ENCODE results near the gene ARGLU1. TPM values are rescaled to one million over a fixed set of nuclear protein-coding genes. Genes with fewer than 3 reads are reported as not detected.

ARGLU1 gene
- total RNA-seq, 1 experiment from 2014 or later = 96.9 TPM

- WGBS (ENCODE audit: extremely low coverage, insufficient read length, low lambda C conversion rate) = no CpG with 5 or more reads among the region's 5 CpGs
- Histone ChIP-seq H3K79me2 (ENCODE audit: insufficient read depth, low read length) (peaks cover 3% of the 10 kb centered on the region; the same call in 1 of the 2 replicates), H3K14ac (ENCODE audit: insufficient read depth, low read length) (no peak overlapping the region), H3K79me1 (ENCODE audit: insufficient read depth, low read depth, low read length, poor library complexity, severe bottlenecking) (no peaks in the 10 kb centered on the region), H4K20me1 (ENCODE audit: control insufficient read depth, insufficient read depth, insufficient read length) (no peaks in the 10 kb centered on the region), H3K9me3 (ENCODE audit: control insufficient read depth, low read depth, low read length) (no peaks in the 10 kb centered on the region), H2AK5ac (ENCODE audit: insufficient read length, low read length) (no peak overlapping the region), H3K9ac (ENCODE audit: extremely low read depth, insufficient read length, low read length) (no peak overlapping the region), H3K18ac (ENCODE audit: insufficient read length, low read depth, low read length) (no peak overlapping the region), H3K27ac (ENCODE audit: insufficient read length, low read depth, low read length) (no peak overlapping the region), H2BK20ac (ENCODE audit: low read depth, low read length, poor library complexity, severe bottlenecking) (no peak overlapping the region), H2BK15ac (ENCODE audit: low read depth, low read length) (no peak overlapping the region), H3K23me2 (ENCODE audit: insufficient read length, low read depth, low read length, poor library complexity, severe bottlenecking) (no peaks in the 10 kb centered on the region), H3K4me1 (ENCODE audit: insufficient read depth, low read length) (peaks cover 3% of the 10 kb centered on the region; the same call in 1 of the 2 replicates), H3K4ac (ENCODE audit: low read depth, low read length) (no peak overlapping the region), H2BK5ac (ENCODE audit: insufficient read length, low read length) (no peak overlapping the region), H4K8ac (replicated peaks; ENCODE audit: insufficient read length, low read depth, low read length) (no peak overlapping the region), H4K5ac (ENCODE audit: insufficient read length, low read depth, low read length) (no peak overlapping the region), H2BK120ac (ENCODE audit: low read depth, low read length, poor library complexity, severe bottlenecking) (no peak overlapping the region), H3K27me3 (ENCODE audit: insufficient read depth, low read length) (no peaks in the 10 kb centered on the region), H4K91ac (ENCODE audit: insufficient read length, low read depth, low read length) (no peak overlapping the region), H2BK12ac (ENCODE audit: insufficient read length, low read depth, low read length) (no peak overlapping the region), H2AFZ (ENCODE audit: low read length) (no peak overlapping the region), H3K56ac (ENCODE audit: insufficient read length, low read depth, low read length) (no peak overlapping the region), H3T11ph (ENCODE audit: low read length) (no peak overlapping the region), H3K23ac (ENCODE audit: insufficient read length, low read depth, low read length) (no peak overlapping the region), H3K4me2 (ENCODE audit: insufficient read depth, insufficient read length, low read length) (no peak overlapping the region)
- peaks cover 20 to 29% of the 10 kb centered on the region in 2 experiments for H3K4me1 Mint-ChIP-seq
- no peaks in the 10 kb centered on the region for H3K9me3 Mint-ChIP-seq
- no peak for DNase-seq
- H3K27me3 Mint-ChIP-seq (ENCODE audit: low read depth) = no peaks in the 10 kb centered on the region
- TF ChIP-seq CTCF (conservative IDR thresholded peaks at IDR 0.05) = no peak
- no peaks in the 10 kb centered on the region; a peak in 1 of 7 replicates for H3K36me3 Mint-ChIP-seq (ENCODE audit: insufficient read depth in 1 of 3, low read depth in 3 of 3)
- peak overlapping the region in 1 of 3 experiments; percentile 63; a peak in 2 of 7 replicates for H3K27ac Mint-ChIP-seq
- H3K4me3 Mint-ChIP-seq = no peak overlapping the region
Measured at GRCh38 chr13:106503272-106503671, 64.7 kb downstream of the ARGLU1 start.
